DOHH2 (cell line): ENCODE results near the gene ADPRH.

Source experiments
- H3F3A ChIP-seq: fragments of 200-600 bp; sonication (generic), shearing (Covaris generic); 2 replicates; pipeline ENCODE4 v1.6.0; 2016; ENCODE audit warnings: antibody characterized with exemption, mild to moderate bottlenecking; ENCODE audit not compliant: control insufficient read depth, insufficient read depth
- H3K27ac ChIP-seq: fragments of 200-600 bp; sonication (generic); 2 replicates; pipeline ENCODE4 v1.5.1; 2014; ENCODE audit warnings: low read depth, mild to moderate bottlenecking, low read length, moderate library complexity
- H3K27me3 ChIP-seq: fragments of 200-600 bp; sonication (generic); 2 replicates; pipeline ENCODE4 v1.6.1; 2014; ENCODE audit warnings: mild to moderate bottlenecking, low read length, mixed read lengths; ENCODE audit not compliant: control insufficient read depth
- H3K36me3 ChIP-seq: fragments of 200-600 bp; sonication (generic); 2 replicates; pipeline ENCODE4 v1.6.1; 2014; ENCODE audit warnings: mild to moderate bottlenecking, low read length, moderate library complexity, mixed read lengths; ENCODE audit not compliant: control insufficient read depth
- H3K4me1 ChIP-seq: fragments of 200-600 bp; sonication (generic); 2 replicates; pipeline ENCODE4 v1.6.1; 2014; ENCODE audit warnings: mild to moderate bottlenecking, low read length, mixed read lengths; ENCODE audit not compliant: control insufficient read depth
- H3K4me2 ChIP-seq: fragments of 200-600 bp; sonication (generic); 2 replicates; pipeline ENCODE4 v1.6.0; 2014; ENCODE audit warnings: mild to moderate bottlenecking, low read length, moderate library complexity
- H3K4me3 ChIP-seq: fragments of 200-600 bp; sonication (generic); 2 replicates; pipeline ENCODE4 v1.5.1; 2014; ENCODE audit warnings: mild to moderate bottlenecking, low read length, mixed read lengths
- H3K79me2 ChIP-seq: fragments of 200-600 bp; sonication (generic); 2 replicates; pipeline ENCODE4 v1.6.1; 2014; ENCODE audit warnings: mild to moderate bottlenecking, low read length, mixed read lengths; ENCODE audit not compliant: control insufficient read depth
- H3K9me2 ChIP-seq: fragments of 200-600 bp; sonication (generic); replicated peaks from 2 replicates; pipeline ENCODE4 v1.6.1; 2014; ENCODE audit warnings: mild to moderate bottlenecking, low read length, mixed read lengths; ENCODE audit not compliant: control insufficient read depth
- H3K9me3 ChIP-seq: fragments of 200-600 bp; sonication (generic); 2 replicates; pipeline ENCODE4 v1.6.1; 2014; ENCODE audit warnings: antibody characterized with exemption, low read length, mixed read lengths; ENCODE audit not compliant: control insufficient read depth, insufficient read depth
- H4K20me1 ChIP-seq: fragments of 200-600 bp; sonication (generic); 2 replicates; pipeline ENCODE4 v1.6.0; 2014; ENCODE audit warnings: low read depth, mild to moderate bottlenecking, antibody characterized with exemption, low read length, moderate library complexity; ENCODE audit not compliant: control insufficient read depth, insufficient read depth
- CTCF ChIP-seq: fragments of 200-600 bp; sonication (generic); IDR thresholded peaks from one replicate; pipeline ENCODE4 v1.5.1; 2014; ENCODE audit warnings: antibody characterized with exemption, mild to moderate bottlenecking, low read depth, low read length; ENCODE audit not compliant: poor library complexity, severe bottlenecking
- EZH2phosphoT487 ChIP-seq: fragments of 200-600 bp; sonication (generic); IDR thresholded peaks from 2 replicates; pipeline ENCODE4 v1.6.1; 2017; ENCODE audit warnings: borderline replicate concordance, mild to moderate bottlenecking, antibody characterized with exemption, low read length, moderate library complexity, mixed read lengths

The ADPRH gene

DNA sequence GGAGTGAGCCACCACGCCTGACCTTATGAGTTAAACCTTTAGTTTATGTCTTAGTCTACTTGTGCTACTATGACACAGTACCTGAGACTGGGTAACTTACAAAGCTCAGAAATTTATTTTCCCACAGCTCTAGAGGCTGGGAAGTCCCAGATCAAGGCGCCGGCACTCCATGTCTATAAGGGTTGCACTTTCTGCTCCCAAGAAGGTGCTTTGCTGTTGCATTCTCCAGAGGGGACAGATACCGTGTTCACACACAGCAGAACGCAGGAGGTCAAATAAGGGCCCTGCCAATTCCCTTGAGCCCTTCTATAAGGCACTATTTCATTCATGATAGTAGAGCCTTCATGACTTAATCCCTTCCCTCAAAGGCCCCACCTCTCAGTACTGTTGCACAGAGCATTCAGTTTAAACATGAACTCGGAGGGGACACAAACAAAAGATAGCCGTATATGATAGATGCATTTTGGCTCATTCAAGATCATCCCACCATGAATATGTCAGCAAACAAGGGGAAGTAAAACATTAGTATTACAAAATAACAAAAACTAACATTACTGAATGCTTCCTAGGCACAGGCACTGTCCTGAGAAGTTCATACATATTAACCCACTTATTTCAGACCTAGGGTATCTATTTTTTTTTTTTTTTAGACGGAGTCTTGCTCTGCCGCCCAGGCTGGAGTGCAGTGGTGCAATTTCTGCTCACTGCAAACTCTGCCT lies 44.9 kb downstream of the ADPRH start:
- peaks cover 43% of the 10 kb centered on the region for H3K27me3 ChIP-seq
- H3K36me3 ChIP-seq = no peaks in the 10 kb centered on the region
- no peaks in the 10 kb centered on the region for H3K9me3 ChIP-seq
- H3K9me2 ChIP-seq = no peaks in the 10 kb centered on the region
- H3K4me3 ChIP-seq = no peak overlapping the region
- H3K79me2 ChIP-seq = no peaks in the 10 kb centered on the region
- no peaks in the 10 kb centered on the region for H3F3A ChIP-seq
- no peaks in the 10 kb centered on the region for H3K4me1 ChIP-seq
- no peak overlapping the region for H3K27ac ChIP-seq
- TF ChIP-seq CTCF (no peak), EZH2phosphoT487 (no peak)
- H4K20me1 ChIP-seq = no peaks in the 10 kb centered on the region
- no peak overlapping the region for H3K4me2 ChIP-seq

DNA sequence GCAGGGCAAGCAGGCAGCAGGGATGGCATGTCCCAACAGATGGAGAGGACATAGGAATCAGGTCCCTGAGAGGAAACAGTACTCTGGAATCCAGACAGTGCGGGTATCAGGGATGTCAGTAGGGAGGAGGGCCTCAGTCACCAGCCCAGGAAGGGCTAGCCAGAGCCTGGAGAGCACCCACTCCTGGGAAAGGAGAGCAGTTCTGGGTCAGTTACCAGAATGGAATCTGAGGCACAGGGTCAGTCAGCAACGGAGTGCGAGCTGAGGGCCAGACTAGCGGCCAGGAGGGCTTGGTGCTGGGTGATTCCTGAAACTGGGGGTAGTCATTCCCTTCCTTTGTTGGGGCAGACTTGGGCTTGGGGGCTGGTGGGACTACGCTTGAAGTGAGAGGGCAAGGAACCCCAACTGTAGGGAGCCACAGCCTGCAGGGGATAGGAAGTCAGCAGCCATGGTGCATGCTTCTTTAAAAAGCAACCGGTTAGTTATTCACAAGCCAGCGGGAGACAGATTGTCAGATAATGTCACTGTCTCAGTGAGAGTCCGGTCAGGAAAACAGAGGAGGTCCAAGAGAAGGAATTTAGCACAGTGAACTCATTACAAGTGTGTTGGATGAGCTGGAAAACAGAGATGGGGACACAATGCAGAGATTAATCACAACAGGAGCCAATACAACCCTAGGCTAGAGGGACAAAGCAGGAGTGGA lies 46.3 kb downstream of the ADPRH start:
- H3K27ac ChIP-seq = no peak overlapping the region
- H3K4me3 ChIP-seq = no peak overlapping the region
- H3K9me3 ChIP-seq = no peaks in the 10 kb centered on the region
- H3K4me2 ChIP-seq = no peak overlapping the region
- H3K9me2 ChIP-seq = no peaks in the 10 kb centered on the region
- TF ChIP-seq CTCF (no peak), EZH2phosphoT487 (no peak)
- no peaks in the 10 kb centered on the region for H3K4me1 ChIP-seq
- no peaks in the 10 kb centered on the region for H3K79me2 ChIP-seq
- H3K27me3 ChIP-seq = peaks cover 48% of the 10 kb centered on the region
- H3K36me3 ChIP-seq = no peaks in the 10 kb centered on the region
- no peaks in the 10 kb centered on the region for H4K20me1 ChIP-seq
- H3F3A ChIP-seq = no peaks in the 10 kb centered on the region

DNA sequence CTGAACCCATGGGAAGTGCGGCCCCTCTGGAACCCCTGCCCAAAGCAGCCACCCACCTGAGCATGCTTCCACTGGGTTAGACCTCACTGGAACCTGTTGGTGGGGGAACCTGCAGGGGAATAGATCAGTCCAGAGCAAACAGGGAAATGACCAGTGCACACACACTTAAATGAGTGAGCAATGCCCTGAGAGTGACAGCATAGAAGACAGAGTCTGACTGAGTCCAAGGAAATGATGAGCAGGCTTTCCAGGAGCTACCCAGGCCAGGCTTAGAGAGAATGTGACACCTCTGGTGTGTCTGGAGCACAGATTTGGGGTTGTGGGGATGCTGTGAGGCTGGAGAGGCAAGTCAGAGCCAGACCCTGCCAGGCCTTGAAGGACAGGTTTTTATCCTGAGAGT lies 46.9 kb downstream of the ADPRH start:
- H3K4me3 ChIP-seq = no peak overlapping the region
- no peaks in the 10 kb centered on the region for H4K20me1 ChIP-seq
- H3K9me3 ChIP-seq = no peaks in the 10 kb centered on the region
- no peak overlapping the region for H3K27ac ChIP-seq
- H3K4me1 ChIP-seq = no peaks in the 10 kb centered on the region
- TF ChIP-seq CTCF (no peak), EZH2phosphoT487 (no peak)
- H3F3A ChIP-seq = no peaks in the 10 kb centered on the region
- H3K79me2 ChIP-seq = no peaks in the 10 kb centered on the region
- peaks cover 48% of the 10 kb centered on the region for H3K27me3 ChIP-seq
- no peaks in the 10 kb centered on the region for H3K9me2 ChIP-seq
- no peak overlapping the region for H3K4me2 ChIP-seq
- no peaks in the 10 kb centered on the region for H3K36me3 ChIP-seq
